Frontal cortex (tissue), 4 donors: ENCODE results near the gene MACROH2A2. TPM values are rescaled to one million over a fixed set of nuclear protein-coding genes. Genes with fewer than 3 reads are reported as not detected.

Experiments used
- DNase-seq, 2 donors: peaks; one replicate each; pipeline ENCODE4 v3.0.0; 2012; ENCODE audit warnings: low spot score in 2 of 2
- FAIRE-seq: peaks from 2 replicates; lab custom pipeline; 2012; peaks lifted over from hg19 to GRCh38; lab: Jason Lieb, UNC
- total RNA-seq: library from RNA; depleted of rRNA; stranded (reverse); fragments of >200 nt; gene quantifications from one replicate; pipeline ENCODE4 v1.2.3, GENCODE V29; 2014
- donor health status: control.
- donor health status: control.
- donor health status: control.

The MACROH2A2 gene
- total RNA-seq, 1 donor from 2014 or later = 48.9 TPM

DNA sequence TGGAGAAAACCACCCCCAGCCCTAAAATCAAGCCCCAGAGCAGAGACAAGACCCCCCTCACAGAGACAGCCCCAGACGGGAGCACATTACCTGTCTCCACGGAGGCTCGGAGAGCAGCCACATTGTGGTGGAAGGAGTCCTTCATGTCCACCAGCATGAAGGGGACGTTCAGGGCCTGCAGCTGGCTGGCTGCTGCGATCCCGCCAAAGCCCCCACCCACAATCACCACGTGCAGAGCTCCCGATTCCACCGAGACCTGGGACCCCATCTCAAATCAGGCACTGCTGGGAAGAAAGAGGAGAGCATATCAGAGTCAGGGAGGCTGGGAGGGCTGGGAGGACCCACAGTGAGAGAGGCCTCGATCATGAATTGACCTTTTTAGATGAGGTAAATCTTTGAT is 71.2 kb downstream of the MACROH2A2 start:
- no peak for DNase-seq

DNA sequence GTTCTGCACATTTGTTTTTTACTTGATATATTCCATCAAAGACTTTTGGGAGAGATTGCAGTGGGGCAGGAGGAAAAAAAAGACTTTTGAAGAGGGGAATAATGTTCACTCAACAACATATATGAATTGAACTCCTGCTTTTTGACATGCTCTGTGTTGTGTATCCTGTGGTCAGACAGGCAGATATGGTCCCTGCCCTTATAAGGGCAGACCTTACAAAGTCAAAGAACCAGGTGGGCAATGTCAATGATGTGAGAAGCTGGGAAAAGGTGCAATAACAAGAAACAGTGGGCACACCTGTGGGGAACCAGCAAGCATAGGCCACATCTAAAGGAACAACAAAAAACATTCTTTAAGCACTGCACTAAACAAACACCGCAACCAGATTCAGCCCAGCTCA is 71.8 kb downstream of the MACROH2A2 start:
- DNase-seq = no peak
- FAIRE-seq = no peak

More for the DNA sequence above, 71.2 kb downstream of the MACROH2A2 start:
- no peak for FAIRE-seq

DNA sequence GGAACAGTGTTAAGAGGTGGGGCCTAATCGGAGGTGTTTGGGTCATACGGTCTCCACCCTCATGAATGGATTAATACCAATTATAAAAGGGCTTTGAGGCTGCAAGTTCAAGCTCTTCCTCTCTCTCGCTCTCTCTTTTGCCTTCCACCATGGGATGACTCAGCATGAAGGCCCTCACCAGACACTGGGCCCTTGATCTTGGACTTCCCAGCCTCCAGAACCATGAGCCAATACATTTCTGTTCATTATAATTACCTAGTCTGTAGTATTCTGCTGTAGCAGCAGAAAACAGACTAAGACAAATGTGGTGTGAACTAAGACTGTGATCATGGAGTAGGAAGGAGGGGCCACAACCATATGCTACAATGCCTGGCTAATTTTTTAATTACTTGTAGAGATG is 72.3 kb downstream of the MACROH2A2 start:
- FAIRE-seq = no peak
- no peak for DNase-seq

DNA sequence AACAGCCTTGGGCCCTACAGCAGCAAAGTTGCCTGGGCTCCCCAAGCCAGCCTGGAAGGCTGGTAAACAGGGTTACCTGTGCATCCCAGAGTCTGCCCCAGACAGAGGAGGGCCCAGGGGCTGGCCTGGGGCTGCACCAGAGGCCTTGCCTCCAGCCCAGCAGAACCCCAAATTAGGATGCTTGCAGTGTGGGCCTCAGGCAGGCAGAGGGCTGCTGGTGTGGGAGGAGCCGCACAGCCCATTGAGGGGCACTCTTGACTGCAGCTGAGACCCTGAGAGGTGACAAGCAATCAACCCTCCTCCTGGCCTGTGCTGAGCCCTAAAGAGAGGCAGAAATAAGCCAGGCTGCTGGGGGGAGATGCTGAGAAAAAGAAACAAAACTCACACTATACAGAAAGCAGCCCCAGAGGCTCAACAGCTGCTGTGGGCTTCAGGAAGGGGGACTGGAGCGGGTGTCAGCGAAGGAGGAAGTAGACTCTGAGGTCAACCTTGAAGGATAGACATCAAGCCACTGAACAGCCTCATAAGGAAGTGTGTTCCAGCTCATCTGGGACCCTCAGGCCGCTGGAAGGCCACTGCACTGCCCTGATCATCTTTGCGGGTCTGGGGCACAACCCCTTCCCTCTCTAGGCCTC is 73.4 kb downstream of the MACROH2A2 start:
- no peak for DNase-seq
- no peak for FAIRE-seq

DNA sequence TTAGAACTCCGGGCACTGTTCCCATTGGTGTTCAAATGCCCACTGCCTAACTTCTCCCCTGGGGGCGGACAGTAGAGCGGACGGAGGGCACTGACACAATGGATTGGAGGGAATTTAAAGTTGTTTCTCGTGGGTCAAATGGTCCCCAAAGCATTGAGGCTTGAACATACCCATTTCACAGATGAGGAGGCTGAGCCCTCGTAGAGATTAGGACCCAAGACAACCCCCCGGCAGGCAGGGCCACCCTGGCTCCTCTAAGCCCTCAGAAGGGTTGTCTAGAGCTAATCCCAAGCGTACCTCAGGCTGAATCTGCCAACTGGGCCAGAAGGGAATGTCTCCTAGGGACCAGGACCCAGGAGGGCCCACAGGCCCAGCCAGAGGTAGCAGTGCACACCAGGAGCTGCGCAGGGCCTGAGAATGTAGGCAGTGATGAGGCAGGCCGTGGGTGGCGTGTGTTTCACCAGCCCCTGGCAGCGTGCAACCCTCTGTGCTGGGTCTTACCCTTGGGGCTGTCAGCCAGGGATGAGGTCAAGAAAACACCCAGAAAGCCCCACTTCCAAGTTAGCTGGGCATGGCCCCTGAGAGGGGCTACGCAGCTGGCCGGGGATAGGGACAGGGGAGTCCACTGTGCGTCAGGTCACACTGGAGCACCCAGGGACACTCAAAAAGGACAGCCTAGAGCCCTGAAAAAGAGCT is 74.2 kb downstream of the MACROH2A2 start:
- FAIRE-seq (no peak), DNase-seq (no peak)

DNA sequence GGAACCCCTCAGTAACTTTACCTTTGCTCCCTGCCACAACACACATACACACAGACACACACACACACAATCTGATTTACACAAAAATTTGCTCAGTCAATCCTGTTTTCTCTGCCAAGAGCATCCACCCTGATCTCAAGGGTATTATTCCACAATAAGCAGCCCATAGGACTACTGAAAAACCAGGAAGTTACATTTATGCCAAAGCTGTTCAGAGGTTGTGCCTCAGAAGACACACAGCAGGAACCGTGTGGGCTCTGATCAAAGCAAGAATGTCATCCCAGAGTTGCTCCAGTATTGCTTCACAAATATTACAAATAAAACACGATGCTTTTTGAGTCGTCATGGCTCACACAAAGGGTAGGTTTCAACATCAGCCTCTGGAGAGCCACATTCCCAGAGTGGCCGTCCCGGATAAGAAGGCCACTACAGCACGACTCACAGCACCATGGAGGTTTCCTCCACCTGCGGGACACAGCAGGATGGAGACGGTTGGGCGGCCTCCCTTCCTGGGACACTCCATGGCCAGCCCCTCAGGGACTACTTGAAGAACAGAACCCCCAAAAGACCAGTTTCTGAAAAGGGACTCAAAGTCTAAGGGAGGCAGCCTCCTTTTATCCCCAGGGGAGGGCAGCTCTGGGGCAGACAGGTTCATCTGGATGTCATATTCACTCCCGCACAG is 78.4 kb downstream of the MACROH2A2 start:
- FAIRE-seq (no peak), DNase-seq (no peak)

DNA sequence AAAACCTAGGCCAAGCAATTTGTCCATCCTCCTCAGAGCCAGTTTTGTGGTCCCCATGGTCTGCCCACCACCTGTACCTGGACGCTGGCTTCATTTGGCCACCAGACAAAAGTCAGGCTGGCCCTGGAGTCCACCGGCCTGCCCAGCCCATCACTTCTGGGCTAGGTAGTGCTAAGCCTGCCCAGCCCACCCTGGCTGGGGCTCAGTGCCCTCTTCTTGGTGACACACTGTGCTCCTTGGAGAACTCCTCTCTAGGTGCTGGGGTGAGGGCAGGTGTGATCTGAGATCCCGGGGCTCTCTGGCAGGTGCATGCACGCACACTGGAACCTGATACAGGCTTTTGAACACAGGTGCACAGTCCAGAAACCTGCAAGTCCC is 78.9 kb downstream of the MACROH2A2 start:
- no peak for DNase-seq

DNA sequence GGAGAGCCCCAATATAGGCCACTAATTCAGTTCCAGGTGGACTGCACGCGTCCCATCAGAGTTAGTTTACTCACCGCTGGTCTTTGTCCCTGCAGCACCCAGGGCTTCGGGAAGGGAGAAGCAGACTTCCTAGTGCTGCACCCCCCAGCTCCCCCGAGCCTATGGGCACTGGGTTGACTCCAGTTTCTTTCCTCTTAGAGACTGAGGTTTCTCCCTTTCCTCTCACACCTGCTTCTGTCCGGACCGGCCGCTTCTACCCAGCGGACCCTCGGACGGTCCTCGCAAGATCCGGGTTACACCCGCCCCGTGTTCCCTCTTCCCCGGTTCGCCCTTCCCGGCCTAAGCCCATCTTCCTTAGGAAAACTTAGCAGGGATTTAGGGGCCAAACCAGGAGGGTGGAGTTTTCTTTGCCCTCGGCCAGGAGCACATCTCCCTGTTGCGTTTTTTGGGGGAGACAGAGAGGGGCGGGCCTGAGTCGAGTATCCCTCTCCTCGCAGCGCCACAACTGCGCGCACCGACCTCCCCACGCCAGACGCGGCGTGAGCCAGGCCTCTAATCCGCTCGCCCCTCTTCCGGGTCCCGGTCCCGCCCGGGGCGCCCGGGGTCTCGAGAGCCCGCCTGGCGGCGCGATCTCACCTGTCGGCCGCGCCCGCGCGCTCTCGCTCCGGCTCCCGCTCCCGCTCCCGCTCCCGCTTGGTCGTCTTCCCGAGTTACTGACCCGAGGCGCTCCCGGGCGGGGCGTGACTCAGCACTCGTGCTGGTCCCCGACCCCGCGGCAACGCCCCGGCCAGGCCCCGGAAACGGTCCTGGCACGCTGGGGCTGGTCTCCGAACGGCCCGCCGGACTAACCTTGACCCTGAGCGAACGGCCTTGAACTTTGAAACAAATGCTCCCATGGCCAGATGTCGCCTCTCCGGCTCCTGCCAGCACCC is 79.7 kb downstream of the MACROH2A2 start, which contains the start of gene AIFM2:
TSS of gene AIFM2 (minus strand) at position 728 of the 932 bp plus-strand sequence. CDS start 8,741 bp downstream, outside the sequence.
- FAIRE-seq (no peak), DNase-seq (peak; percentile 54 to 84)

More for the DNA sequence above, 78.9 kb downstream of the MACROH2A2 start:
- no peak for FAIRE-seq

DNA sequence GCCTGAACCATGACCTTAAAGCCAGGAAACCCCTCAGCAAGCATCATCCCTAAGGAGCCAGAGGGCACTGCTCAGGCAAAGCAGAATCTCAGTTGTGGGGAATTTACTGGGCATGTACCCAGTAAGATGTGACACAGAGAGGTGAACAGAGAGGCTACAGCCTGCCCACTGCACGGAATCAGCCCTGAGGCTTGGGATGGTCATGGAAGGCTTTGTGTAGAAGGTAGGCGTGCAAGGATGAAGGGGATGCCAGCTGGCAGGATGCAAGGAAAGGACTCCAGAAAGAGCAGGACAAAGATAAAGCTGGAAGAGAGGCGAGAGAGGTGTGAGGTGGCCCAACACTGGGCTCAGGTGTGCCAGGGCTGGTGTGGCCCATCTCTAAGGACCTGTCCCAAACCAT is 82.4 kb downstream of the MACROH2A2 start:
- FAIRE-seq (no peak), DNase-seq (no peak)

DNA sequence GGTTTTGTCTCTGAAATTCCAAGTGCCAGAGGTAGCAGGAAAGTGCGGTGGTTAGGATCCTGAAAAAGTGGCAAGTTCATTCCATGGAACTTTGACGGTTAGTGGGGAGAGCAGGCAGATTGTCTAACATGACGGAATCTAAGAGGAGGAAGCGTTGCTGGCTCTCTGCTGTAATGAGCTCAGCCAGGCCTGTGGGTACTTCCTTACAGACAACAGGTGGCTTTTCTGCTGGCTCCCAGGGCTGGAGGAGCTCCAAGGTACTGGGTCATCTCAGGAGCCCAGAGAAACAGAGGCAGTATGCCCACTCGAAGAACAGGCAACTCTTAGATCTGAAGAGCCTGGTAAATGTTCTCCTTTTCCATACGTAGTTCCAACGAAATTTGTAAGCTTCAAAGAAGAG is 83.0 kb downstream of the MACROH2A2 start:
- FAIRE-seq (no peak), DNase-seq (no peak)

DNA sequence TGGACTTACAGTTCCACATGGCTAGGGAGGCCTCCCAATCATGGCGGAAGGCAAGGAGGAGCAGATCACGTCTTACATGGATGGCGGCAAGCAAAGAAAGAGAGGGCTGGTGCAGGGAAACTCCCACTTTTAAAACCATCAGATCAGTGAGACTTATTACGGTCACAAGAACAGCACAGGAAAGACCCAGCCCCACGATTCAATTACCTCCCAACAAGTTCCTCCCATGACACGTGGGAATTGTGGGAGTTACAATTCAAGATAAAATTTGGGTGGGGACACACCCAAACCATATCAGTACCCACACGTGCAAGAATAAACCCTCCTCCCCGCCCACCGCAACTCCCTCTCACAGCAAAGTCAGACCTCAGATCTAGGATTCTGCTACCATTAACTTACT is 84.5 kb downstream of the MACROH2A2 start:
- DNase-seq = no peak
- FAIRE-seq = no peak

DNA sequence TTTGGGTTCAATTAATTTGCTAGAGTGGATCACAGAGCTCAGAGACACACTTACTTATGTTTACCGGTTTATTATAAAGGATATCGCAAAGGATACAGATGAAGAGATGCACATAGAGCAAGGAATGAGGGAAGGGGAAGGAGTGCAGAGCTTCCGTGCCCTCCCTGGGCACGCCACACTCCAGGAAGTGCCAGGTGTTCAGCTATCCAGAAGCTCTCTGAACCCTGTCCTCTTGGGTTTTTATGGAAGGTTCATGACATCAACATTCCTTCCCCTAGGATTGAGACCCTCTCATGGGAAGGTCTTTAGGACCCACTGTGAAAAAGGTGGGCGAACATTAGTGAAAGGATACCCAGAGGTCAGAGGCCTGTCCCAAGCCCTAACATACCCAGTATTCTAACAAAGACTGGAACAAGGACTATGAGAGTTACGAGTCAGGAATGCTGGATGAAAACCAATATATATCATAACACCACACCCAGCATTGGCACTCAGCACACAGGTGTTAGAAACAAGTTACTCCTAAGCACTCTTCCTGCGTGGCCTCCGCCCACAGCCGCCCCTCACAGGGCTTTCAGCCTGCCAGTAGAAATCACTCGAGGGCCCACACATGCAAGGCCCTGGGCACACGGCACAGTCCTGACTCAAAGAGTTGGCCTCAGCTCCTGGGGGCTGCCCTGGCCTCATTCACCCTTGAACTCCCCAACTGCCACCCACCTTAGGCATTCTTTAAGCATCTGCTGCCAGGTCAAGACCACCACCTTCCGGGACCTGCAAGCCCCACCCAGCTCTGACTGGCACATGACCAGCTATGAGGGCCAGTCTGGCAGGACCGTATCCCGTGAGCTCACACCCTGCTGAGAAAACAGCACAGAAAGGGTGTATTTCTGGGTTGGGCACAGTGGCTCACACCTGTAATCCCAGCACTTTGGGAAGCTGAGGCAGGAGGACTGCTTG is 85.6 kb downstream of the MACROH2A2 start:
- no peak for FAIRE-seq

DNA sequence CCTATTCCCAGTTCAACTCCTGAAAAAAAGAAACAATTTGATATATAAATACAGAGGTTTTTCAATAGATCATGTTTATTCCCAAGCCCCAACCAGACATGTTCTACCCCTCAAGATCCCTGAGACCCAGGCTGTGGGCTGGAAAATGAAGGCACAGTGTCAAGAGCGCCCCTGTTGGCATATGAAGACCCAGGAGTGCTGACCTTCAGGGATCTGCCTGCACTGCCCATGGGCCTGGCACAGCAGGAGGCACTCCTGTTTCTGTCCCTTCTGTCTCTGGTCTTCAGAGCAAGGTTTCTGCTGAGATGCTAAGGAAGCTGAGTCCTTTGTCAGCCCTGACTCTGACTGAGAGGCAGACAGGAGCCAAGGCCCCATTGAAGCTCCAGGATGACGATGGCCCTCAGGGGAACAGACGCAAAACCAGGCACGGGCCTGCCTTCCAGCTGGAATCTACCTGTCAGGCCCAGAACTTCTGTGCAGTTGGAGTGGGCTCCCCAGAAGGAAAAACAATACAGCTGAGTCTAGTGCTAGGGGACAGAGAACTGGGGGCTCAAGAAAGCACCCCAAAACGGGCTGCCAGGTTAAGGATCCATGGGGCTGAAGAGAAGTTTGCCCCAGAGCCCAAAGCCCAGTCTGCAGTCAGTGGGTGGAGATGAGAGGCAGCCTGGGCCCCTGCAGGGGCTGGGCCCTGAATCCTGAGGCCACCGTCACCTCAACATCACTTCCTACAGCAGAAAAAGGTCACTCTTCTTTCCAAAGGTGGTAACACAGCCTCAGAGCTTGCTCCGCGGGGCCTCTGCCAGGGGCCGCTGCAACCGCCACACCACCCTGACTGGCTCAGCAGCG is 86.7 kb downstream of the MACROH2A2 start:
- FAIRE-seq (no peak), DNase-seq (no peak)

More for the DNA sequence above, 85.6 kb downstream of the MACROH2A2 start:
- no peak for DNase-seq

DNA sequence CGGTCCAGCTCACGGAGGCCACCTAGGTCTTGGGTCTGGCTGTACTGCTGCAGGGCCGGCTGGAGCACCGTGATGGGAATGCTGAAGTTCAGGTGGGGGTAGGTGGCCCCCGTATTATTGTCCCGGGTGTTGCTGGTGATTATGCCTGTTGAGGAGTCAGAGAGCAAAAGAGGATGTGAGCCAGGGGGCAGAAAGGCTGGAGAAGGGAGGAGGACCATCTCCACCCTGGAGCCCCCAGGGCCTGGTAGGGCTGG is 87.3 kb downstream of the MACROH2A2 start:
- FAIRE-seq (no peak), DNase-seq (no peak)

DNA sequence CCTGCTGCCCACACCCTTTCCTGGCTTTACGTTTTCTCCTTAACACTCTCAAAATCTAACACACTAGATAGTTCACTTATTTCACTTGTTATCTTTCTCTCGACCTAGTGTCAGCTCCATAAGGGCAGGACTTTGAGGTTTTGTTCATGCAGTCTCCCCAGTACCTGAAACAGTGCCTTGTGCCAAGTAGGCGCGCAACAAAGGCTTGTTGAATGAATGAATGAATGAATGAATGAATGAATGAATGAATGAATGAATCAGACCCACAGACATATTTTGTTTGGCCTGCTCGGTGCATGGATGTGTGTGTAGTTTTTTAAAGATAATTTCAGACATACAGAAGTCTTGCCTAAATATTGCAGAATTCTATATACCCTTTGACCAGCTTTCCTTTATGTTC is 87.7 kb downstream of the MACROH2A2 start:
- no peak for FAIRE-seq
- DNase-seq = no peak

DNA sequence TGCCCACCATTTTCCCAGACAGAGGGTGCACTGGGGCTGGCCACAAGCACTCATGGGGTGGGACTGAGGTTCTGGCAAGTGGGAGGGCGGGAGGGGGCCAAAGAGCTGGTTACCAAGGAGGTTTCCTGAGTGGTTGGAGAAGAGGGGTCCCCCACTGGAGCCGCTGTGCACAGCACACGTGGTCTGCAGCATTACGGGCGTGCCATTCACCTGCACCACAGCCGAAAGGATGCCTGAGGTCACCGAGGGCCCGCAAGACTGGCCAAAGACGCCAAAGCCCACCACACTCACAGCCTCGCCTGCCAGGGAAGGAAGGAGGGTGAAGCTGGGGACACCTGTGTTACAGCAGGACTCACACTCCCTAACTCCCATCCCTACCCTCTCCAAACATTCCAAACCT is 89.9 kb downstream of the MACROH2A2 start:
- DNase-seq (no peak), FAIRE-seq (no peak)

DNA sequence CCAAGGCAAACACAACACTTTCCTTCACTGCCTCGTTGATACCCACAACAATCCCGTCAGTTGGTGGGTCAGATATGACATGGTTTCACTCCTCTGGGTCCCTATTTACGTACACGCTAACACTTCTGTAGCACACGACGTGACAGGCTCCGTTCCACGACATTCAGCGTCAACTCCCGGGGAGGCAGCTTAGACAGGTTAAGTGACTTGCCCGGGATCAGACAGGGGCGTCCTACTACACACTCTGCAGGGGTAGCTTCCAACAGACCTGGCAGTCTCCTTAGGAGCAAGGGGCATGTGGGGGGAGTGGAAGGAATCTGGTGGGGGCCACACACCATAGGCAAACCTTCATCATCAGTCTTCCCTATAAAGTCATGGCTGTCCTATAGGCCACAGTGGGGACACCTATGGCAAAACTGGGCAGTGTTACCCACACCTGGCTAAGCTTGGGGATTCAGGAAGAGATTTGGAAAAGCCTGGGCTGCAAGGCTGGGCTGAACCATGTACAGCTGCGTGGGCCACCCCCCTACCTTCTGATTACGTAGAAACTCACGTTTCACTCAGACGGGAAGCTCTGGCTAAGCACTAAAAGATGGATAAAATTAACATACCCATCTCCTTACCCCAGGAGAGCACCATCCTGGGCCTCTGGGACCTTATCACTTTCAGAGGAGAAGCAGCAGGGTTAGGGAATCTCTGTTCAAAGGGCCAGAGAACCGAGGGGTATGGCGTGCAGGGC is 91.9 kb downstream of the MACROH2A2 start:
- no peak for FAIRE-seq

More for the DNA sequence above, 91.9 kb downstream of the MACROH2A2 start:
- no peak for DNase-seq
